Stimulated activated naive CD8-positive, alpha-beta T cell treated with anti-CD3 and anti-CD28 coated beads, Interleukin-15, amount 100 ng/mL, for 72 hours (primary cell): ENCODE results near the gene TSPAN13.
A peak's percentile ranks its signal among the peaks of the same experiment; 100 is the strongest.

Source experiments
- ATAC-seq: fragments of 150-1000 bp; cut with Tn5 transposase; 2 replicates; pipeline ENCODE4 v1.10.0; 2021; ENCODE audit warnings: mild to moderate bottlenecking, moderate library complexity
- DNase-seq, 2 donors: peaks; one replicate each; pipeline ENCODE4 v3.0.0; 2021 to 2022
- H3K27ac Mint-ChIP-seq, 2 donors: one replicate each; pipeline ENCODE4 v1.8.0; 2022; ENCODE audit warnings: mild to moderate bottlenecking in 2 of 2, mixed read lengths in 2 of 2, moderate library complexity in 2 of 2
- H3K27me3 Mint-ChIP-seq: one replicate; pipeline ENCODE4 v1.8.0; 2022; ENCODE audit warnings: mixed read lengths
- H3K4me1 Mint-ChIP-seq: one replicate; pipeline ENCODE4 v1.8.0; 2022; ENCODE audit warnings: mild to moderate bottlenecking, mixed read lengths
- H3K4me3 Mint-ChIP-seq, 2 donors: one replicate each; pipeline ENCODE4 v1.8.0; 2022; ENCODE audit warnings: mild to moderate bottlenecking in 2 of 2, mixed read lengths in 2 of 2, moderate library complexity in 1 of 2
- H3K9me3 Mint-ChIP-seq, 2 donors: one replicate each; pipeline ENCODE4 v1.8.0; 2022; ENCODE audit warnings: mixed read lengths in 2 of 2

TSPAN13 gene

DNA sequence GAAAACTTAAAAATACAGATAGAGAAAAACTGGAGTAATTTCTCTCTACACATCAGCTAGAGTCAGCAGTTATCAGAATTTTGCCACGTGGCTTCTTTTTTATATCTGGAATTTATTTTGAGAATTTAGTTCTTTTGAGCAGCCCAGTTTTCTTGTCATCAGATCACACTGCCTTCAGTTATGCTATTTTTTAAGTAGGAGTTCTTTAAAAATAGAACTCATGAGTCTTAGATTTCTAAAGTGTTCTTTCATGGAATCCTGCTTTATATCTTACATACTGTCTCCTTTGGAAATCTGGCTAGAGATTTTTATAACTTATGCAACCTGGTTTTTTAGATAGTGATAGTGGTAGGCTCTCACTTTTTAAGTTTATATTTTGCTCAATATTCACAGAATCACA lies 27.0 kb downstream of the TSPAN13 start:
- ATAC-seq, result no peak
- H3K9me3 Mint-ChIP-seq, result no peaks in the 10 kb centered on the region
- H3K4me1 Mint-ChIP-seq, result no peaks in the 10 kb centered on the region
- H3K27me3 Mint-ChIP-seq, result no peaks in the 10 kb centered on the region
- H3K27ac Mint-ChIP-seq, result no peak overlapping the region
- DNase-seq, result no peak
- H3K4me3 Mint-ChIP-seq, result no peak overlapping the region

DNA sequence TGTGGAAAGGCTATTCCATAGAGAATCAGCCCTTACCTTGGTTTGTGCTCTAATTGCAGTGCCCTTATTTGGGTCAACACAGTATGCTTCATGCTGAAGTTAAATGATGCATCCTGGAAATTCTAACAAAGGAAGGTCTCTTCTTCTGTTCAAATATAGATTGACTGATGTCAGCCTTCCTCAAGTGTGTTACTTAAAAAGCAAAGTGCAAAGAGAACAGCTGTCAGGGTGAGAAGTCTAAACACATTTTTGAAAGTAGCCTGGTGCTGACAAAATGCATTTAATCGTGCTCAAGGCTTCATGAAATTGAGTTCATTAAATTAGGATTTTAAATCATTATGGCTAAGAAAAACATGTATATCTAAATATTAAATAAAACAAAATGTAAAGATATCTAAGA lies 31.8 kb downstream of the TSPAN13 start:
- Mint-ChIP-seq H3K4me1 (no peaks in the 10 kb centered on the region), H3K9me3 (no peaks in the 10 kb centered on the region), H3K27ac (no peak overlapping the region), H3K27me3 (no peaks in the 10 kb centered on the region), H3K4me3 (no peak overlapping the region)
- ATAC-seq (no peak), DNase-seq (no peak)

GRCh38 chr7:16785846-16786245 lies 32.3 kb downstream of the TSPAN13 start:
- Mint-ChIP-seq H3K27me3 (no peaks in the 10 kb centered on the region), H3K9me3 (no peaks in the 10 kb centered on the region), H3K27ac (no peak overlapping the region), H3K4me3 (no peak overlapping the region), H3K4me1 (no peaks in the 10 kb centered on the region)
- DNase-seq (no peak), ATAC-seq (no peak)

DNA sequence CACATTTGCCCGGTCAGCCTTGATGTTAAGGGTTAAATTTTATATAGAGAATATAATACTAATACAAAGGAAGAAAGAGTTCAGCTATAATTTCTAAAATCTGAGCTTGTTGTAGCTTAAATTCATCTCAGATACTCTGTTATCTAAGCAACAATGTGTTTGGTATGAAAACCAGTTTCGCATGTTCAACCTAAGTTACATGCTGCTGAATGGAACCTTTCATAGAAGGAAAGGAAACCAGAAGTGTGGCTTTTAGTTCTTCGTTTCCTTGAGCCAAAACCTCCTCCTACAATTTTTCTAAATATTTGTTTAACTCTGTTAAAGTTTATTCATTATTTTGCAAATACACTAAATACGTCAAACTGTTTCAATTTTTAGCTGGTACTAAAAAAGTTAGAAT lies 32.7 kb downstream of the TSPAN13 start:
- no peak overlapping the region for H3K27ac Mint-ChIP-seq
- H3K27me3 Mint-ChIP-seq, result no peaks in the 10 kb centered on the region
- H3K4me1 Mint-ChIP-seq, result no peaks in the 10 kb centered on the region
- ATAC-seq (no peak), DNase-seq (no peak)
- H3K9me3 Mint-ChIP-seq, result no peaks in the 10 kb centered on the region
- no peak overlapping the region for H3K4me3 Mint-ChIP-seq

DNA sequence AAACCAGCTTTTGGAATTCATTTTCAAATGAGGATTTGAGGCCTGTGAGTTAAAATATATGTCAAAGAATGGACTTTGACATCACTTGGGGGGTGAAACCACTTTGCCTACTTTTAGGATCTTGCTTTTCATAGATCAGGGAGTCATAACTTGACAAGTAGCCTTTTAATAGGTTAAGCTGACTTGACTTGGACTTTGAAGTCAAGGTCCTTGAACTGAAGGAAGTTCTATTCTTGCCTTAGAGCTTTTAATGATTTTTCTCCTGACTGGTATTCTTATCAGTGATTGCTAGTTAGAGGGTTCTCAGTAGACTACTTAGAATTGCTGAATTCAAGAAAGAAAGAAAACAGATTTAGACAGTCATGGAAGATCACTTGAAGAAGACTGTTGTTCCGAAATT lies 33.6 kb downstream of the TSPAN13 start:
- H3K27me3 Mint-ChIP-seq, result no peaks in the 10 kb centered on the region
- no peak for ATAC-seq
- H3K9me3 Mint-ChIP-seq, result no peaks in the 10 kb centered on the region
- H3K4me1 Mint-ChIP-seq, result no peaks in the 10 kb centered on the region
- no peak overlapping the region for H3K4me3 Mint-ChIP-seq
- no peak for DNase-seq
- no peak overlapping the region for H3K27ac Mint-ChIP-seq

- Mint-ChIP-seq H3K27ac (no peak overlapping the region), H3K9me3 (no peaks in the 10 kb centered on the region), H3K4me3 (no peak overlapping the region), H3K27me3 (peaks cover 12% of the 10 kb centered on the region), H3K4me1 (no peaks in the 10 kb centered on the region)
- ATAC-seq, result no peak
- no peak for DNase-seq
These were observed 37.5 kb downstream of the TSPAN13 start for GRCh38 chr7:16791071-16791470.

DNA sequence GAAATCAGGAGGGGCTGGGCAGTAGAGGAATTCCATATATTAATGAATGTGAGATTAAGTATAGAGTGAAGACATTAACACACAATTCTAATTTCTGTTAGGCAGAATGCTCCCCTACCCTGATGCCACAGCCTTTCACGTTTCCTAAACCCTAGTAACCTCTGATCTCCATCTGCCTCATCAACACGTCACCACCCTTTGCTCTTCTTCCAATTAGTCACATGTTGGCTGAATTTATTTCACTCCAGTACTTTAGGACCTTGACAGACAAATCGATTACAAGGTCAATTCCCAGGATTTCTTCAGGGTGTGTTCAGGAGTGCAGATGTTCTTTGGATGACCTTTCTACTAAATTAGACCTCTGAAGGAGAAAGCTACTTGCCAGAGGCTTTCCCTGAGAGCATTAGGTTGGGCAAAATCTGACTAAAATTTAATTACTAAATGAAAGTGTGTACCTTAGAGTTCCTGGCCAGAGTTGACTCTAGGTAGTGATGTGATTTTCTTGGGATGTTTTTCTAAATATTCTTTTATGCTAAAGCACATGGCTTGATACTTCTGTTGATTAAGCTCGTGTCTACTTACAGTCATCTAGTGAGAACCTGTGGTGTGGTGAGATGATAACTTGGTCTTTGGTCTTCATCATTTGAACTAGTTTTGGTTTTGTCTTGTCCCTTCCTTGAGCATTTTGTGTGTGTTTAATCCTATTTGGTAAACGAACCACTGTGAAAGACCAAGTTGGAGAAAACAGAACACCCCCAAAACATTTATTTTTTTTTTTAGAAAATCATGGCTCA lies 38.5 kb downstream of the TSPAN13 start:
- Mint-ChIP-seq H3K4me1 (no peaks in the 10 kb centered on the region), H3K27ac (no peak overlapping the region), H3K4me3 (no peak overlapping the region), H3K27me3 (peaks cover 12% of the 10 kb centered on the region), H3K9me3 (no peaks in the 10 kb centered on the region)
- DNase-seq (no peak), ATAC-seq (no peak)

DNA sequence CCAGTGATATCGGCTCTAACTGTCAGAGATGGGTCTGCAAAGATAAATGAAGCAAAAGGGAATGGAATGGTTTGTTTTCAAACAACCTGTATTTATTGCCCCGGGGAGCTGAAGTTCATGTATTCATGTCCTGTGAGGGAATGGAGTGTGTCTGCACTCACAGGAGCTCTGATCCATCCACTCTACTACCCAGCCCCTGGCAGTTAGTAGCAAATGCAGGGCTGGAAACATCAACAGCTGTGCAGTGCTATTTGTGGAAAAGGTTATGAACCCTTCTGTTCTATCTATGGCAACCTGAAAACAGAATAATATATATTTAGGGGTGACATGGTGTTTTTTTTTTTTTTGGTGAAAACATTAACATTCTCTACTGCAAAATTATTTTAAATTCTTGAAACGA lies 41.4 kb downstream of the TSPAN13 start:
- Mint-ChIP-seq H3K4me1 (no peaks in the 10 kb centered on the region), H3K27me3 (peaks cover 12% of the 10 kb centered on the region), H3K9me3 (no peaks in the 10 kb centered on the region), H3K27ac (no peak overlapping the region), H3K4me3 (no peak overlapping the region)
- no peak for DNase-seq
- ATAC-seq, result no peak

- H3K4me3 Mint-ChIP-seq, result no peak overlapping the region
- no peak for ATAC-seq
- no peak overlapping the region for H3K27ac Mint-ChIP-seq
- H3K27me3 Mint-ChIP-seq, result peaks cover 12% of the 10 kb centered on the region
- no peaks in the 10 kb centered on the region for H3K9me3 Mint-ChIP-seq
- no peak for DNase-seq
- no peaks in the 10 kb centered on the region for H3K4me1 Mint-ChIP-seq
These were observed 42.1 kb downstream of the TSPAN13 start for GRCh38 chr7:16795624-16796023.

GRCh38 chr7:16801111-16801542 lies 47.6 kb downstream of the TSPAN13 start:
- no peaks in the 10 kb centered on the region for H3K27me3 Mint-ChIP-seq
- no peaks in the 10 kb centered on the region for H3K4me1 Mint-ChIP-seq

GRCh38 chr7:16801579-16801978 lies 48.0 kb downstream of the TSPAN13 start:
- no peak for ATAC-seq
- DNase-seq, result no peak
- no peaks in the 10 kb centered on the region for H3K4me1 Mint-ChIP-seq
- no peaks in the 10 kb centered on the region for H3K9me3 Mint-ChIP-seq
- H3K4me3 Mint-ChIP-seq, result no peak overlapping the region
- H3K27ac Mint-ChIP-seq, result peak overlapping the region in 1 of 2 donors; percentile 30
- no peaks in the 10 kb centered on the region for H3K27me3 Mint-ChIP-seq

More at GRCh38 chr7:16801111-16801542, 47.6 kb downstream of the TSPAN13 start:
- no peak for DNase-seq
- Mint-ChIP-seq H3K9me3 (no peaks in the 10 kb centered on the region), H3K27ac (peak overlapping the region in 1 of 2 donors; percentile 30), H3K4me3 (no peak overlapping the region)
- peak; percentile 74 for ATAC-seq

- no peaks in the 10 kb centered on the region for H3K9me3 Mint-ChIP-seq
These were observed 49.6 kb downstream of the TSPAN13 start for GRCh38 chr7:16803125-16803524.

DNA sequence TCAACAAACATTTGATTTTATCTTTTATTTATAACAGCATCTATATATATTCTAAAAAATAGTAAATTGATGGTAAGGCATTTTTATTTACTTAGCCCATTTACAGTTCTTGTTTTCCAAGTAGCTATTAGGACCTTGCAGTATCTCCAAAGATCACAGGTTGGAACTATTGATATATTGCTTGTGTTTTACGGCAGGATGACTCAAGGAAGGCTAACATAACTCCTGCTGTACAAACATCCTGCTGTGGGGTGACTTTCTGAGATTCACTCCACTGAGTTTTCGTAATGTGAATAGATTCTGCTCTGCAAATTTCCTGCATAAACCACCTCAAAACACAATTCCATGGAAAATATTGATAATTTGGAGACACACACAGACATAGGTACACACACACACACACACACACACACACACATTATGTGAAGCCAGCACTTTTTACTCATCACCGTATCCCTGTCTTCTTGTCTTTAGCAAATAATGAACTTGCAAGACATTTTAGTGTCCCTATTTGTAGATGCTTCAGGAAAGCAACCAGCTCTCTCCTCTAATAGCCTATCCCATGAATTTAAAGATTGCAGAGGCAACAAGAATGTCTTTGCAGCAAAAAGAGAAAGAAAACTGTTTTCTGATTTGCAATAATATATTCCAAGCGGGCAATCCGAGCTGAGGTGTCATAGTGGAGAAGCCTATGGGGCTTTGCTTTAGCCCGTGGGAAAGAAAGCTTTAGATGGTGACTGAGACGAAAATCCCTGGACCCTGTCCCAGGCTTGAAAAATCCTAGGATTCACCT lies 50.5 kb downstream of the TSPAN13 start:
- H3K4me3 Mint-ChIP-seq, result no peak overlapping the region
- no peaks in the 10 kb centered on the region for H3K4me1 Mint-ChIP-seq

More at GRCh38 chr7:16803125-16803524, 49.6 kb downstream of the TSPAN13 start:
- Mint-ChIP-seq H3K27me3 (peaks cover 8% of the 10 kb centered on the region), H3K4me1 (no peaks in the 10 kb centered on the region), H3K27ac (no peak overlapping the region), H3K4me3 (no peak overlapping the region)
- ATAC-seq (no peak), DNase-seq (no peak)

DNA sequence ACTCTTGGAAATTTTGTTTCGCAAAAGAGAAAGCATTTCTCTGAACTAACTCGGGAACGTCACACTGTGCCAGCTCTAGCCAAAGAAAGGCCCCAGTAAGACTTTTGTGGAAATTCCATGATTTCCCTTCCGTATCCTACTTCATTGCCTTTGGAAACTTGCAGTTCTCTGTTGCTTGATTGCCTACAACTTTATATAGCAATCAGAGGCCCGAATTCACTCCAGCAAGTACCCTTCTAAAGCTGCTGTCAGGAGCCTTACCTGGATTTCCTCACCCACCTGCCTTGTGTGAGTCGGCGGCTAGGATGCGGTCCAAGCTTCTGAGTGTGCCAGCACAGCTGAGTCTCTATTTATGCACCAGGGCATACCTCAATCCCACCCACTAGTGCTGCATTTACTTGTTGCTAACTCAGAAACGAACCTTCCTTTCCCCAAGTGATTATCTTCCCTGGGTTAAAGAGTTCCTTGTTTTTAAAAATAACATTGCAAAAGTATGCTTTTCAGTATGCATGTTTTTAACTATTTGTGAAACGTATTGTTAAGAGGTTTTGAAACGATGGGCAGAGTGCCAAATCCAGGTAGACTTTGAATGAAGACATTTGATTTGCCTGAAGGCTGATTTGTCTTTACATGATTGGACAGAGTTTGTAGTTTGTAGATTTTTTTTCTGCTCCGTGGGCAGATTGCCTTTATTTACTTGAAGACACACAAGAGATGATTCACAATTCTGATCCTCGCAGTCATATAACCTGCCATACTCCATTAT lies 51.3 kb downstream of the TSPAN13 start, which contains the start of gene AGR2:
Gene AGR2 (minus strand): TSS at position 326 of the 766 bp plus-strand sequence. CDS start 3,203 bp downstream, outside the sequence.
- H3K27me3 Mint-ChIP-seq, result peaks cover 9% of the 10 kb centered on the region
- no peaks in the 10 kb centered on the region for H3K4me1 Mint-ChIP-seq
- DNase-seq (no peak), ATAC-seq (no peak)
- H3K27ac Mint-ChIP-seq, result no peak within 1 kb of the TSS
- H3K4me3 Mint-ChIP-seq, result no peak within 1 kb of the TSS
- no peaks in the 10 kb centered on the region for H3K9me3 Mint-ChIP-seq

More for the DNA sequence above, 50.5 kb downstream of the TSPAN13 start:
- Mint-ChIP-seq H3K9me3 (no peaks in the 10 kb centered on the region), H3K27ac (no peak overlapping the region), H3K27me3 (peaks cover 9% of the 10 kb centered on the region)
- DNase-seq (no peak), ATAC-seq (no peak)

- Mint-ChIP-seq H3K9me3 (no peaks in the 10 kb centered on the region), H3K27ac (no peak overlapping the region)
These were observed 51.9 kb downstream of the TSPAN13 start for GRCh38 chr7:16805441-16805840.

More at GRCh38 chr7:16805441-16805840, 51.9 kb downstream of the TSPAN13 start:
- H3K4me1 Mint-ChIP-seq, result no peaks in the 10 kb centered on the region
- DNase-seq (no peak), ATAC-seq (no peak)
- H3K4me3 Mint-ChIP-seq, result no peak overlapping the region
- peaks cover 9% of the 10 kb centered on the region for H3K27me3 Mint-ChIP-seq
